ENCODE data around the gene MRPS7. TPM values are rescaled to one million over a fixed set of nuclear protein-coding genes. Genes with fewer than 3 reads are reported as not detected.

The MRPS7 gene
- total RNA-seq, 2 donors from 2014 or later, result 29.0 to 33.2 TPM

DNA sequence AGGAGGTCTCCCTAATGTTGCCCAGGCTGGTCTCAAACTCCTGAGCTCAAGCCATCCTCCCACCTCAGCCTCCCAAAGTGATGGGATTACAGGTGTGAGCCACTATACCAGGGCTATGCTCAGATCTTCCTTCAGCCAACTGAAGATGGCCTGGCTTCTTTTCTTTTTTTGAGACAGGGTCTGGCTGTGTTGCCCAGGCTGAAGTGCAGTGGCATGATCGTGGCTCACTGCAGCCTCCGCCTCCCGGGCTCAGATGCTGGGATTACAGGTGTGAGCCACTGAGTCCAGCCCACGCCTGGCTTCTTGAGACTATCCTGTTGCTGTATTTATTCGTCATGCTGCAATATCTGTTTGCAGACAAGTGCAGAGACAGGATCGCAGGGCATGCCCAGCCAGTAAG, 23.4 kb downstream of the MRPS7 start:
- peaks cover 4% of the 10 kb centered on the region for H3K36me3 ChIP-seq
- TF ChIP-seq, protein P1, sequence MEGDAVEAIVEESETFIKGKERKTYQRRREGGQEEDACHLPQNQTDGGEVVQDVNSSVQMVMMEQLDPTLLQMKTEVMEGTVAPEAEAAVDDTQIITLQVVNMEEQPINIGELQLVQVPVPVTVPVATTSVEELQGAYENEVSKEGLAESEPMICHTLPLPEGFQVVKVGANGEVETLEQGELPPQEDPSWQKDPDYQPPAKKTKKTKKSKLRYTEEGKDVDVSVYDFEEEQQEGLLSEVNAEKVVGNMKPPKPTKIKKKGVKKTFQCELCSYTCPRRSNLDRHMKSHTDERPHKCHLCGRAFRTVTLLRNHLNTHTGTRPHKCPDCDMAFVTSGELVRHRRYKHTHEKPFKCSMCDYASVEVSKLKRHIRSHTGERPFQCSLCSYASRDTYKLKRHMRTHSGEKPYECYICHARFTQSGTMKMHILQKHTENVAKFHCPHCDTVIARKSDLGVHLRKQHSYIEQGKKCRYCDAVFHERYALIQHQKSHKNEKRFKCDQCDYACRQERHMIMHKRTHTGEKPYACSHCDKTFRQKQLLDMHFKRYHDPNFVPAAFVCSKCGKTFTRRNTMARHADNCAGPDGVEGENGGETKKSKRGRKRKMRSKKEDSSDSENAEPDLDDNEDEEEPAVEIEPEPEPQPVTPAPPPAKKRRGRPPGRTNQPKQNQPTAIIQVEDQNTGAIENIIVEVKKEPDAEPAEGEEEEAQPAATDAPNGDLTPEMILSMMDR (IDR thresholded peaks at IDR 0.05), result no peak
- ATAC-seq (ENCODE audit: insufficient number of reproducible peaks, low FRiP score, low read depth), result no peak
- no peaks in the 10 kb centered on the region for H3K27me3 ChIP-seq (replicated peaks; ENCODE audit: insufficient read depth)
- DNase-seq (ENCODE audit: low spot score), result no peak
- no peaks in the 10 kb centered on the region for H3K9me3 ChIP-seq
- no peak overlapping the region for H3K4me3 ChIP-seq
- peaks cover 0 to 6% of the 10 kb centered on the region in 2 donors for H3K4me1 ChIP-seq (ENCODE audit: control insufficient read depth in 1 of 2, low read depth in 2 of 2)
- H3K27ac ChIP-seq, result no peak overlapping the region

DNA sequence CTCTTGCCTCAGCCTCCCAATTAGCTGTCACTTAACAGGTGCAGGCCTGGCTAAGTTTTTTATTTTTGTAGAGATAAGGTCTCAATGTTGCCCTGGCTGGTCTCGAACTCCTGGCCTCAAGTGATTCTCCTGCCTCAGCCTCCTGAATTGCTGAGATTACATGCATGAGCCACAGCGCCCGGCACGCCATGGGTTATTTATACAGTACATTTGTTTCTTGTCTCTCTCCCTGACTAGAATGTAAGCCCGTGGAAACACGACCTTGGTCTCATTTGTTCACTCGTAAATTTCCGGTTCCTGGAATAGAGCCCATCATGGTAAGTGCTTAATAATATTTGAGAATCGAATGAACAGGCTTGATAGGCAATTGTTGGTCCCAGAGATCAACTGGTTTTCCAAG, 25.5 kb downstream of the MRPS7 start:
- DNase-seq (ENCODE audit: low spot score) (no peak), ATAC-seq (ENCODE audit: insufficient number of reproducible peaks, low FRiP score, low read depth) (no peak)
- Histone ChIP-seq H3K9me3 (no peaks in the 10 kb centered on the region), H3K36me3 (peaks cover 4% of the 10 kb centered on the region), H3K4me1 (ENCODE audit: control insufficient read depth in 1 of 2, low read depth in 2 of 2) (peaks cover 0 to 6% of the 10 kb centered on the region in 2 donors), H3K27me3 (replicated peaks; ENCODE audit: insufficient read depth) (no peaks in the 10 kb centered on the region), H3K27ac (no peak overlapping the region), H3K4me3 (no peak overlapping the region)
- TF ChIP-seq, protein P1 (IDR thresholded peaks at IDR 0.05), result no peak

DNA sequence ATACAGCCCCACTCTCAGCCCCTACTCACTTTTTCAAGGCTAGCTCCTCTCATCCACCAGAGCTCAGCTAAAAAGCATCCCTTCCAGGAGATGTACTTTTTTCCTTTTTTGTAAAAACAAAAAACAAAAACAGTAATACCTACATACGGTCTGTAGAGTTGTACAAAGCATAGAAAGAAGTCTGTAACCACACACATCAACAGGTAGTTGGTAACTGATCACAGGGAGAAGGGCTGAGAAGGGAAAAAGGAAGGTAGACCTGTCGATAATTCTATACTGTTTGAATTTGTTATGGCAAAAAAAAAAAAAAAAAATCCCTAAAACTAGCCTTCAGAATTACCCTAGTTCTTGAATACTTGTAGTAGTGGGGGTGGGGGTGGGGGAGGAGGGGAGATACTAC, 26.7 kb downstream of the MRPS7 start:
- no peak overlapping the region for H3K27ac ChIP-seq

DNA sequence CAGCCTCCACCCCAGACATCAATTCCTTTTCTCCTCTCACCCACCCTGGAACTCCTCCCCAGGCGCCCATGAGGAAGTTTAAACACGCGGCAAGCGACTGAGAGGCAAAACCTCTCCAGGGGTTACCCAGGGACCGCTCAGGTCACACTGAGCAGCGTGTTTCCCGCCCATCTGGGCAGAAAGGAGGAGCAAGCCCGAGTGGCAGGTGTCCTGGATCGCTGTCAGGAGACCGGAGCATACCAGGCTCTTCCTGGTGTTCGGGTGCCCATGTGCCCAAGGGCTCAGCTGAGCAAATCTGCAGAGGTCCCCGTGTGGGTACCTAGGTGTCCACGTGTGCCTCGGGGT, 27.1 kb downstream of the MRPS7 start:
- H3K36me3 ChIP-seq, result peaks cover 4% of the 10 kb centered on the region
- peak overlapping the region; percentile 62 to 92 for H3K27ac ChIP-seq
- DNase-seq (ENCODE audit: low spot score) (no peak), ATAC-seq (ENCODE audit: insufficient number of reproducible peaks, low FRiP score, low read depth) (no peak)
- no peaks in the 10 kb centered on the region for H3K27me3 ChIP-seq (replicated peaks; ENCODE audit: insufficient read depth)
- TF ChIP-seq, protein P1 (IDR thresholded peaks at IDR 0.05), result no peak
- H3K4me3 ChIP-seq, result peak overlapping the region; percentile 82
- no peaks in the 10 kb centered on the region for H3K9me3 ChIP-seq
- H3K4me1 ChIP-seq (ENCODE audit: control insufficient read depth in 1 of 2, low read depth in 2 of 2), result peaks cover 0 to 6% of the 10 kb centered on the region in 2 donors

More for the DNA sequence above, 26.7 kb downstream of the MRPS7 start:
- Histone ChIP-seq H3K36me3 (peaks cover 4% of the 10 kb centered on the region), H3K4me1 (ENCODE audit: control insufficient read depth in 1 of 2, low read depth in 2 of 2) (peaks cover 0 to 6% of the 10 kb centered on the region in 2 donors), H3K4me3 (peak overlapping the region; percentile 82), H3K9me3 (no peaks in the 10 kb centered on the region), H3K27me3 (replicated peaks; ENCODE audit: insufficient read depth) (no peaks in the 10 kb centered on the region)
- ATAC-seq (ENCODE audit: insufficient number of reproducible peaks, low FRiP score, low read depth), result no peak
- DNase-seq (ENCODE audit: low spot score), result no peak
- TF ChIP-seq, protein P1 (IDR thresholded peaks at IDR 0.05), result no peak

DNA sequence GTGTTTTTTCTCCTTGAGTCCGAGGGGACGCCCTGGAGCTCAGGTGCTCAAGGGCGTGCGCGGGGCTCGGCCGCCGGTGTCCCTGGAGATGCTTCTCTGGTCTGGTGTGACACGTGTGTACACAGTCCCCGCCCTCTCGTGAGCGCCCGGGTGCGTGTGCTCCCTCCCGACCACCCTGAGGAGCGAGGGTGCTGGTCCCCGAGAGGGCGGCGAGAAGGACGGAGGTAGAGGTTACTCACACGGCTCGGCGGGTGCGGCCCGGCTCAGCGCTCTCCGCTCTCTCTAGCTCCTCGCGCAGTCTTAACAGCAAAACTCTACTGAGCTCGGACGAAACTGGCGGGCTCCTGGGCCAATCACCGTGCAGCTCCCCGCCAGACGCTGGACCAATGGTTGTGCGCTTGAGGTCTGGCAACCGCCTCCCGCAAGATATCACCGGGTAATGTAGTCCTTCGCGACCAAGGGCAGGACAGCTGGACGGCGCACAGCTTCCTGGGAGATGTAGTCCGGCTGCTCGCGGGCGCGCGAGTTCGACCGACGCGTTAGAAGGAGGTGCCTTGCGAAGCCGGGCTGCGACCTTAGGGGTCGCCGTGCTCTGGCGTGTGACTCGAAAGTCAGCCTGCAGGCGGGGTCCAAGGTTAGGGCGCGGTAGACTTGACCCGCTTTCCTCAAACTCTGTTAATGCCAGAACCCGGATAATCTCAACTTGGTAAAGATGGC, 27.6 kb downstream of the MRPS7 start, which contains the start of gene SLC25A19:
TSS of gene SLC25A19 (minus strand) at position 319 of the 717 bp plus-strand sequence. CDS start 2,669 bp downstream, outside the sequence.
- H3K9me3 ChIP-seq, result no peaks in the 10 kb centered on the region
- ATAC-seq (ENCODE audit: insufficient number of reproducible peaks, low FRiP score, low read depth), result peak; percentile 92
- TF ChIP-seq, protein P1 (IDR thresholded peaks at IDR 0.05), result no peak
- no peaks in the 10 kb centered on the region for H3K27me3 ChIP-seq (replicated peaks; ENCODE audit: insufficient read depth)
- H3K27ac ChIP-seq, result peak within 1 kb of the TSS; percentile 92
- H3K4me1 ChIP-seq (ENCODE audit: control insufficient read depth in 1 of 2, low read depth in 2 of 2), result peaks cover 0 to 6% of the 10 kb centered on the region in 2 donors
- peak; percentile 94 for DNase-seq (ENCODE audit: low spot score)
- H3K36me3 ChIP-seq, result peaks cover 4% of the 10 kb centered on the region
- peak within 1 kb of the TSS; percentile 82 for H3K4me3 ChIP-seq

All from thoracic aorta (tissue), 2 donors.